Thymus (tissue), 2 donors: ENCODE results near the gene POLR2I. TPM values are rescaled to one million over a fixed set of nuclear protein-coding genes. Genes with fewer than 3 reads are reported as not detected.

Experiments
- polyA plus RNA-seq: library from polyadenylated mRNA; stranded (reverse); fragments of 200-250 nt; gene quantifications from one replicate; pipeline ENCODE4 v1.2.3, GENCODE V29; 2013
- total RNA-seq: library from RNA; stranded (reverse); fragments of 120-200 nt; gene quantifications from one replicate; pipeline ENCODE4 v1.2.4, GENCODE V29; 2013
- donor health status: healthy.

The POLR2I gene
- total and polyA plus RNA-seq, 2 donors: 58.2 to 81.7 TPM

Other genes with a start within 250 kb of the POLR2I start
- gene APLP1, start 246.3 kb downstream of the POLR2I start, total RNA-seq: 2.5 TPM
- gene APLP1, start 246.3 kb downstream of the POLR2I start, polyA plus RNA-seq: 3.3 TPM
- gene NFKBID, start 214.3 kb downstream of the POLR2I start, total RNA-seq: 12.0 TPM
- 29.8 TPM for gene NFKBID, start 214.3 kb downstream of the POLR2I start, polyA plus RNA-seq
- gene HCST, start 212.3 kb downstream of the POLR2I start, total RNA-seq: 50.7 TPM
- gene HCST, start 212.3 kb downstream of the POLR2I start, polyA plus RNA-seq: 158 TPM
- gene TYROBP, start 206.6 kb downstream of the POLR2I start, total RNA-seq: 52.6 TPM
- gene TYROBP, start 206.6 kb downstream of the POLR2I start, polyA plus RNA-seq: 162 TPM
- 0.47 TPM for gene LRFN3, start 178.5 kb downstream of the POLR2I start, total RNA-seq
- gene LRFN3, start 178.5 kb downstream of the POLR2I start, polyA plus RNA-seq: 1.6 TPM
- gene SDHAF1, start 119.7 kb downstream of the POLR2I start, total RNA-seq: 28.8 TPM
- 27.2 TPM for gene SDHAF1, start 119.7 kb downstream of the POLR2I start, polyA plus RNA-seq
- 3.1 TPM for gene SYNE4, start 106.1 kb downstream of the POLR2I start, total RNA-seq
- 5.8 TPM for gene SYNE4, start 106.1 kb downstream of the POLR2I start, polyA plus RNA-seq
- 14.1 TPM for gene ALKBH6, start 100.7 kb downstream of the POLR2I start, total RNA-seq
- 33.9 TPM for gene ALKBH6, start 100.7 kb downstream of the POLR2I start, polyA plus RNA-seq
- 3.6 TPM for gene CLIP3, start 82.0 kb downstream of the POLR2I start, total RNA-seq
- gene CLIP3, start 82.0 kb downstream of the POLR2I start, polyA plus RNA-seq: 6.7 TPM
- gene THAP8, start 60.6 kb downstream of the POLR2I start, total RNA-seq: 5.4 TPM
- gene THAP8, start 60.6 kb downstream of the POLR2I start, polyA plus RNA-seq: 5.7 TPM
- 4.6 TPM for gene WDR62, start 60.0 kb downstream of the POLR2I start, total RNA-seq
- 2.4 TPM for gene WDR62, start 60.0 kb downstream of the POLR2I start, polyA plus RNA-seq
- gene OVOL3, start 3.7 kb downstream of the POLR2I start, total RNA-seq: not detected
- gene OVOL3, start 3.7 kb downstream of the POLR2I start, polyA plus RNA-seq: 0.11 TPM
- gene TBCB, start 593 bp upstream of the POLR2I start, total RNA-seq: 186 TPM
- gene TBCB, start 593 bp upstream of the POLR2I start, polyA plus RNA-seq: 159 TPM
- gene CAPNS1, start 25.2 kb upstream of the POLR2I start, total RNA-seq: 254 TPM
- 380 TPM for gene CAPNS1, start 25.2 kb upstream of the POLR2I start, polyA plus RNA-seq
- 45.0 TPM for gene COX7A1, start 37.6 kb upstream of the POLR2I start, total RNA-seq
- gene COX7A1, start 37.6 kb upstream of the POLR2I start, polyA plus RNA-seq: 40.4 TPM
- 3.1 TPM for gene ZNF565, start 99.8 kb upstream of the POLR2I start, total RNA-seq
- 3.0 TPM for gene ZNF565, start 99.8 kb upstream of the POLR2I start, polyA plus RNA-seq
- 74.7 TPM for gene ZNF146, start 100.2 kb upstream of the POLR2I start, total RNA-seq
- 41.4 TPM for gene ZNF146, start 100.2 kb upstream of the POLR2I start, polyA plus RNA-seq